HepG2 (cell line): ENCODE measurements around the gene PLCG2. TPM values are rescaled to one million over a fixed set of nuclear protein-coding genes. Genes with fewer than 3 reads are reported as not detected.

Experiments used
- ATAC-seq: fragments of 200-7000 bp; cut with Tn5 transposase; 3 replicates; pipeline ENCODE4 v1.9.1; 2020; ENCODE audit warnings: mild to moderate bottlenecking, moderate library complexity
- BruUV-seq: library from RNA; stranded (reverse); fragments of 400-500 nt; replicated peaks from 2 replicates; lab custom pipeline; 2021; lab: Mats Ljungman, UMichigan
- CTCF ChIA-PET: fragments of 300-600 bp; formaldehyde crosslinking; extraction: SDS; loops from one replicate; lab custom pipeline; 2021; ENCODE audit warnings: low total read pairs, inconsistent platforms, low intra/inter-chr PET ratio; lab: Yijun Ruan, JAX
- POLR2A ChIA-PET: fragments of 350-600 bp; sonication (Branson Sonifier 250); formaldehyde crosslinking; loops from one replicate; lab custom pipeline; 2020; ENCODE audit warnings: antibody characterized with exemption, inconsistent platforms; lab: Yijun Ruan, JAX
- DNase-seq: peaks from one replicate; pipeline ENCODE4 v3.0.0-alpha.2; 2015; ENCODE audit warnings: low spot score
- FAIRE-seq: peaks from 3 replicates; lab custom pipeline; 2011; peaks lifted over from hg19 to GRCh38; lab: Jason Lieb, UNC
- H2AFZ ChIP-seq: one replicate; pipeline ENCODE4 v1.6.1; 2011; ENCODE audit warnings: low read length, inconsistent platforms
- H3K27ac ChIP-seq: fragments of 300-600 bp; 3 replicates; pipeline ENCODE4 v1.8.0; 2011; ENCODE audit warnings: mixed run types, mild to moderate bottlenecking, mixed read lengths, low read length, inconsistent platforms; ENCODE audit not compliant: insufficient read depth; ENCODE audit errors: extremely low read length
- H3K27me3 ChIP-seq, 2 experiments: fragments of 200-600 bp in 1 of 2; 2 replicates in 1 of 2; 3 replicates in 1 of 2; pipeline versions ENCODE4 v1.6.0 to v1.8.0; 2011; ENCODE audit warnings: low read length in 2 of 2, mild to moderate bottlenecking in 2 of 2, moderate library complexity in 2 of 2, inconsistent platforms in 1 of 2; ENCODE audit not compliant: insufficient read depth in 2 of 2, control insufficient read depth in 1 of 2
- H3K36me3 ChIP-seq, 2 experiments: fragments of 200-600 bp in 1 of 2; replicated peaks in 1 of 2; 2 replicates in 1 of 2; 3 replicates in 1 of 2; pipeline versions ENCODE4 v1.5.1 to v1.8.0; 2011; ENCODE audit warnings: low read length in 2 of 2, inconsistent platforms in 1 of 2; ENCODE audit not compliant: insufficient read depth in 2 of 2, control insufficient read depth in 1 of 2
- H3K4me1 ChIP-seq: 2 replicates; pipeline ENCODE4 v1.5.1; 2012; ENCODE audit warnings: low read length, inconsistent platforms; ENCODE audit not compliant: insufficient read depth
- H3K4me2 ChIP-seq: 2 replicates; pipeline ENCODE4 v1.6.0; 2011; ENCODE audit warnings: low read depth, low read length, inconsistent platforms
- H3K4me3 ChIP-seq, 3 experiments: fragments of 200-600 bp in 1 of 3; sonication (generic), shearing (Covaris generic) in 1 of 3; replicated peaks in 1 of 3; 2 replicates each; pipeline ENCODE4 v1.5.1; 2011 to 2016; ENCODE audit warnings: low read length in 3 of 3, inconsistent platforms in 2 of 3, low read depth in 2 of 3, mild to moderate bottlenecking in 2 of 3, control low read depth in 1 of 3, mixed read lengths in 1 of 3; ENCODE audit not compliant: insufficient read depth in 1 of 3
- H3K79me2 ChIP-seq: one replicate; pipeline ENCODE4 v1.6.1; 2011; ENCODE audit warnings: low read length, inconsistent platforms; ENCODE audit not compliant: insufficient read depth
- H3K9ac ChIP-seq: 2 replicates; pipeline ENCODE4 v1.6.0; 2011; ENCODE audit warnings: mild to moderate bottlenecking, low read depth, low read length, inconsistent platforms; ENCODE audit not compliant: insufficient read depth
- H3K9me3 ChIP-seq: 2 replicates; pipeline ENCODE4 v1.5.1; 2012; ENCODE audit warnings: mild to moderate bottlenecking, low read length
- H4K20me1 ChIP-seq: 2 replicates; pipeline ENCODE4 v1.6.0; 2011; ENCODE audit warnings: inconsistent platforms, mild to moderate bottlenecking, low read length, moderate library complexity; ENCODE audit not compliant: insufficient read depth
- GTF2F1 ChIP-seq: fragments of 150-350 bp; IDR thresholded peaks from 2 replicates; pipeline ENCODE4 v1.6.1; 2014; ENCODE audit warnings: low read length
- JUN ChIP-seq: sonication (generic); formaldehyde crosslinking; IDR thresholded peaks from 2 replicates; pipeline ENCODE4 v1.4.0; 2020; ENCODE audit warnings: mild to moderate bottlenecking, missing genetic modification reagents
- TGIF2 ChIP-seq: IDR thresholded peaks from 2 replicates; pipeline ENCODE4 v1.6.1; 2016; ENCODE audit warnings: control low read depth, missing compliant biosample characterization
- ZNF558 ChIP-seq: sonication (generic); formaldehyde crosslinking; IDR thresholded peaks from 2 replicates; pipeline ENCODE4 v1.9.0; 2022; ENCODE audit warnings: mild to moderate bottlenecking, missing genetic modification reagents, borderline replicate concordance
- WGBS: methylation state at CpG from one replicate; pipeline ENCODE4 v1.1.6; 2017; ENCODE audit warnings: low lambda C conversion rate; 5-methylcytosine and 5-hydroxymethylcytosine counted together
- in situ Hi-C: cut with HindIII; loops from 2 replicates; pipeline ENCODE4 v1.10.0; 2017; ENCODE audit warnings: low pct_unique_long_range_greater_than_20kb; ENCODE audit not compliant: extremely low pct_ligation_motif_present
- intact Hi-C: fragments of 100-400 bp; cut with micrococcal nuclease; formaldehyde crosslinking; loops from one replicate; pipeline ENCODE4 v1.10.0; 2022; ENCODE audit not compliant: unreplicated experiment
- polyA plus RNA-seq, 8 experiments: library from polyadenylated mRNA; depleted of rRNA in 3 of 8; stranded (reverse) in 7 of 8; unstranded in 1 of 8; fragments of >200 nt; fragmentation: Illumina TruSeq in 4 of 8; extraction: Trizol in 4 of 8; gene quantifications; 2 replicates each; pipeline versions ENCODE4 v1.2.1 to v1.2.3, GENCODE V29; 2011 to 2016; ENCODE audit warnings: low read depth in 4 of 8, missing spikeins in 1 of 8, mixed read lengths in 1 of 8; ENCODE audit not compliant: insufficient read depth in 1 of 8
- total RNA-seq, 5 experiments: library from RNA; depleted of rRNA; stranded (reverse); fragments of >200 nt; fragmentation: Illumina TruSeq; extraction: Trizol; gene quantifications; 2 replicates each; pipeline ENCODE4 v1.2.3, GENCODE V29; 2016; ENCODE audit warnings: low read depth in 1 of 5
- TF ChIP-seq, protein P1 (sequence below): sonication (generic); formaldehyde crosslinking; IDR thresholded peaks from 2 replicates; pipeline ENCODE4 v1.5.0; 2020; ENCODE audit warnings: mild to moderate bottlenecking, missing genetic modification reagents
- TF ChIP-seq, protein P2 (sequence below): sonication (generic); formaldehyde crosslinking; IDR thresholded peaks from 2 replicates; pipeline ENCODE4 v1.4.0; 2020; ENCODE audit warnings: low read depth, mild to moderate bottlenecking, missing genetic modification reagents

PLCG2 gene
- total and polyA plus RNA-seq, 2 of the 13 experiments (the other 11 are each of a cell fraction or from before 2014, with no cell fraction given) = 0.13 to 0.18 TPM

DNA sequence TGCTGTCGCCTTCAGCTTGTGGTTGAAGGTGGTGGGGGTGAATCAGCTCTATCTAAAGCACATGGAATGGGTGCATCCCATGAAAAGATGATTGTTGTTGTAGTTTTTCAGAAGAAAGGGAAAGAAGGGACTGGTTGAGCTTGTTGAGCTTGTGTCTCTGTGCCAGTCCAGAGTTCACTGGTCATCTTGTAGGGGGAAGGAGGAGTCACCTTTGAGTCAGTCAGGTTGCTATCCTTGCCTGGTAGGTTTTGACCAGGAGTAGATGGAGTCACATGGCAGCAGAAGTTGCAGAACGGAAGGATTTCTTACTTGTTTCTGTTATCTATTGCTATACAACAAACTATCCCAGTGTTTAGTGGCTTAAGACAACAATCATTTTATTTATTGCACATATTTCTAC, 73.3 kb downstream of the PLCG2 start:
- H4K20me1 ChIP-seq = no peaks in the 10 kb centered on the region
- no peak for FAIRE-seq
- CTCF ChIA-PET = no interaction called here

More for the DNA sequence above, 73.3 kb downstream of the PLCG2 start:
- DNase-seq (no peak), ATAC-seq (no peak)
- no peaks in the 10 kb centered on the region for H3K79me2 ChIP-seq
- H3K36me3 ChIP-seq = no peaks in the 10 kb centered on the region
- 22% methylated on average over 2 of the region's 2 CpGs for WGBS
- no peak for TF ChIP-seq JUN
- TF ChIP-seq, protein P1, sequence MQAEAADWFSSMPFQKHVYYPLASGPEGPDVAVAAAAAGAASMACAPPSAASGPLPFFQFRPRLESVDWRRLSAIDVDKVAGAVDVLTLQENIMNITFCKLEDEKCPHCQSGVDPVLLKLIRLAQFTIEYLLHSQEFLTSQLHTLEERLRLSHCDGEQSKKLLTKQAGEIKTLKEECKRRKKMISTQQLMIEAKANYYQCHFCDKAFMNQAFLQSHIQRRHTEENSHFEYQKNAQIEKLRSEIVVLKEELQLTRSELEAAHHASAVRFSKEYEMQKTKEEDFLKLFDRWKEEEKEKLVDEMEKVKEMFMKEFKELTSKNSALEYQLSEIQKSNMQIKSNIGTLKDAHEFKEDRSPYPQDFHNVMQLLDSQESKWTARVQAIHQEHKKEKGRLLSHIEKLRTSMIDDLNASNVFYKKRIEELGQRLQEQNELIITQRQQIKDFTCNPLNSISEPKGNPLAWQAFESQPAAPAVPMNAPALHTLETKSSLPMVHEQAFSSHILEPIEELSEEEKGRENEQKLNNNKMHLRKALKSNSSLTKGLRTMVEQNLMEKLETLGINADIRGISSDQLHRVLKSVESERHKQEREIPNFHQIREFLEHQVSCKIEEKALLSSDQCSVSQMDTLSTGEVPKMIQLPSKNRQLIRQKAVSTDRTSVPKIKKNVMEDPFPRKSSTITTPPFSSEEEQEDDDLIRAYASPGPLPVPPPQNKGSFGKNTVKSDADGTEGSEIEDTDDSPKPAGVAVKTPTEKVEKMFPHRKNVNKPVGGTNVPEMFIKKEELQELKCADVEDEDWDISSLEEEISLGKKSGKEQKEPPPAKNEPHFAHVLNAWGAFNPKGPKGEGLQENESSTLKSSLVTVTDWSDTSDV (CRISPR knock-in tag) = no peak
- no peak for TF ChIP-seq TGIF2 (CRISPR knock-in tag)
- no peak for TF ChIP-seq ZNF558 (CRISPR knock-in tag)
- no peak for TF ChIP-seq GTF2F1
- TF ChIP-seq, protein P2, sequence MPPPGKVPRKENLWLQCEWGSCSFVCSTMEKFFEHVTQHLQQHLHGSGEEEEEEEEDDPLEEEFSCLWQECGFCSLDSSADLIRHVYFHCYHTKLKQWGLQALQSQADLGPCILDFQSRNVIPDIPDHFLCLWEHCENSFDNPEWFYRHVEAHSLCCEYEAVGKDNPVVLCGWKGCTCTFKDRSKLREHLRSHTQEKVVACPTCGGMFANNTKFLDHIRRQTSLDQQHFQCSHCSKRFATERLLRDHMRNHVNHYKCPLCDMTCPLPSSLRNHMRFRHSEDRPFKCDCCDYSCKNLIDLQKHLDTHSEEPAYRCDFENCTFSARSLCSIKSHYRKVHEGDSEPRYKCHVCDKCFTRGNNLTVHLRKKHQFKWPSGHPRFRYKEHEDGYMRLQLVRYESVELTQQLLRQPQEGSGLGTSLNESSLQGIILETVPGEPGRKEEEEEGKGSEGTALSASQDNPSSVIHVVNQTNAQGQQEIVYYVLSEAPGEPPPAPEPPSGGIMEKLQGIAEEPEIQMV = no peak
- no peak overlapping the region for H3K27ac ChIP-seq
- H2AFZ ChIP-seq = no peak overlapping the region
- H3K27me3 ChIP-seq = peaks cover 2 to 46% of the 10 kb centered on the region in 2 experiments; a peak in 3 of 5 replicates
- POLR2A ChIA-PET = no interaction called here
- H3K4me2 ChIP-seq = no peak overlapping the region
- no peak overlapping the region for H3K9ac ChIP-seq
- no TSS peak for BruUV-seq
- no peaks in the 10 kb centered on the region for H3K4me1 ChIP-seq
- H3K9me3 ChIP-seq = no peaks in the 10 kb centered on the region
- intact Hi-C loops = no loop called here
- H3K4me3 ChIP-seq = no peak overlapping the region
- in situ Hi-C loops = no loop called here
